Prostate gland (tissue), 2 donors: ENCODE results near the gene PIAS1.

Experiments
- POLR2A ChIP-seq: fragments of 450-650 bp; IDR thresholded peaks from one replicate; pipeline ENCODE4 v1.6.1; 2016; ENCODE audit warnings: antibody characterized with exemption, mild to moderate bottlenecking
- POLR2AphosphoS5 ChIP-seq: sonication (generic); formaldehyde crosslinking; IDR thresholded peaks from one replicate; pipeline ENCODE4 v1.6.1; 2017; ENCODE audit warnings: antibody characterized with exemption
- TF ChIP-seq, protein P1 (sequence below), 4 experiments: fragments of 200-600 bp in 2 of 4; fragments of 450-650 bp in 2 of 4; sonication (generic) in 2 of 4; IDR thresholded peaks; 1 replicate in 3 of 4; 2 replicates in 1 of 4; pipeline ENCODE4 v1.5.1; 2016 to 2019; ENCODE audit warnings: antibody characterized with exemption in 4 of 4, mild to moderate bottlenecking in 2 of 4, moderate library complexity in 2 of 4

GRCh38 chr15:68143129-68143528 lies 89.0 kb downstream of the PIAS1 start:
- TF ChIP-seq, protein P1, sequence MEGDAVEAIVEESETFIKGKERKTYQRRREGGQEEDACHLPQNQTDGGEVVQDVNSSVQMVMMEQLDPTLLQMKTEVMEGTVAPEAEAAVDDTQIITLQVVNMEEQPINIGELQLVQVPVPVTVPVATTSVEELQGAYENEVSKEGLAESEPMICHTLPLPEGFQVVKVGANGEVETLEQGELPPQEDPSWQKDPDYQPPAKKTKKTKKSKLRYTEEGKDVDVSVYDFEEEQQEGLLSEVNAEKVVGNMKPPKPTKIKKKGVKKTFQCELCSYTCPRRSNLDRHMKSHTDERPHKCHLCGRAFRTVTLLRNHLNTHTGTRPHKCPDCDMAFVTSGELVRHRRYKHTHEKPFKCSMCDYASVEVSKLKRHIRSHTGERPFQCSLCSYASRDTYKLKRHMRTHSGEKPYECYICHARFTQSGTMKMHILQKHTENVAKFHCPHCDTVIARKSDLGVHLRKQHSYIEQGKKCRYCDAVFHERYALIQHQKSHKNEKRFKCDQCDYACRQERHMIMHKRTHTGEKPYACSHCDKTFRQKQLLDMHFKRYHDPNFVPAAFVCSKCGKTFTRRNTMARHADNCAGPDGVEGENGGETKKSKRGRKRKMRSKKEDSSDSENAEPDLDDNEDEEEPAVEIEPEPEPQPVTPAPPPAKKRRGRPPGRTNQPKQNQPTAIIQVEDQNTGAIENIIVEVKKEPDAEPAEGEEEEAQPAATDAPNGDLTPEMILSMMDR (IDR thresholded peaks at IDR 0.05), result no peak
- TF ChIP-seq POLR2AphosphoS5 (no peak), POLR2A (no peak)
